Uterus (tissue), 2 donors: Measurements from ENCODE around the gene PPEF2.

ENCODE experiments used
- CTCF ChIP-seq, 4 experiments: fragments of 200-600 bp in 2 of 4; fragments of 450-650 bp in 2 of 4; sonication (generic) in 2 of 4; IDR thresholded peaks; one replicate each; pipeline ENCODE4 v1.5.1; 2016 to 2019; ENCODE audit warnings: antibody characterized with exemption in 4 of 4, mild to moderate bottlenecking in 2 of 4, moderate library complexity in 1 of 4
- POLR2A ChIP-seq, 2 donors: fragments of 450-650 bp; IDR thresholded peaks; one replicate each; pipeline ENCODE4 v1.6.1; 2016; ENCODE audit warnings: antibody characterized with exemption in 2 of 2, mild to moderate bottlenecking in 1 of 2, moderate library complexity in 1 of 2

DNA sequence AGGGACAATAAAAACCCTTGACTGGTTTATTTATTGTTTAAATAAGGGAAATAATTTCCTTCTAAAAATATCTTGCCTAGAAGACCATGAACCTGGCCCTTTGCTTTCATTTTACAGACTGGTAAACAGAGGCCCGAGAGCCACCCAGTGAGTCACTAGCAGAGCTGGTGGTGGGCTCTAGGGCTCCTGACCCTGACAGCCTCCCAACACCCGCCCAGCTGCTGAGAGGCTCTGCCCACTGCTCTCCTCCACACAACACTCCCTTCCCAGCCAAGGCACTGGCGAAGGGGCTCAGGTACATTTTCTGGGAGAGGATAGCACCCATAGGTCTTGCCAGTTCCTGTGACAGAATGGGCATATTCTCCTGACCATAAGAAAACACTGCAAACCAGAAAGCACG, 18.1 kb upstream of the PPEF2 start:
- TF ChIP-seq POLR2A (IDR thresholded peaks at IDR 0.05) (no peak), CTCF (IDR thresholded peaks at IDR 0.05) (no peak)
